Left lung (tissue), 10 donors: ENCODE results near the gene CDH4. TPM values are rescaled to one million over a fixed set of nuclear protein-coding genes. Genes with fewer than 3 reads are reported as not detected.

Experiments used
- ATAC-seq: fragments of 200-7000 bp; cut with Tn5 transposase; one replicate; pipeline ENCODE4 v1.9.1; 2020; ENCODE audit warnings: moderate library complexity
- DNase-seq, 4 donors: peaks; one replicate each; pipeline ENCODE4 v3.0.0-alpha.2; 2013 to 2020
- H3K27ac ChIP-seq, 2 donors: fragments of 200-600 bp; sonication (generic) in 1 of 2; one replicate each; pipeline versions ENCODE4 v1.5.0 to v1.8.0; 2020 to 2021
- H3K27me3 ChIP-seq, 2 donors: fragments of 200-600 bp; sonication (generic) in 1 of 2; one replicate each; pipeline versions ENCODE4 v1.5.0 to v1.8.0; 2020 to 2021
- H3K36me3 ChIP-seq, 2 donors: fragments of 200-600 bp; sonication (generic) in 1 of 2; one replicate each; pipeline versions ENCODE4 v1.5.0 to v1.8.0; 2020 to 2021
- H3K4me1 ChIP-seq, 2 donors: fragments of 200-600 bp; one replicate each; pipeline ENCODE4 v1.8.0; 2021
- H3K4me3 ChIP-seq, 2 donors: fragments of 200-600 bp; sonication (generic) in 1 of 2; one replicate each; pipeline versions ENCODE4 v1.5.0 to v1.8.0; 2020 to 2021; ENCODE audit warnings: mild to moderate bottlenecking in 1 of 2
- H3K9me3 ChIP-seq, 2 donors: fragments of 200-600 bp; sonication (generic) in 1 of 2; one replicate each; pipeline versions ENCODE4 v1.5.0 to v1.8.0; 2020 to 2021
- intact Hi-C, 2 donors: fragments of 100-400 bp; cut with DNase I; formaldehyde crosslinking; loops; one replicate each; pipeline versions ENCODE4 v1.11.2 to v1.14.2; 2022
- polyA plus RNA-seq, 6 donors: library from polyadenylated mRNA; unstranded; fragments of 120-200 nt; gene quantifications; one replicate each; pipeline ENCODE4 v1.2.1, GENCODE V29; 2013; ENCODE audit not compliant: insufficient read length in 6 of 6
- total RNA-seq, 2 donors: library from RNA; stranded (reverse); fragmentation: NEBNext Ultra II Directional; extraction: Animal tissue kit (Norgen Biotek cat#: 25700); gene quantifications; one replicate each; pipeline ENCODE4 v1.2.1, GENCODE V29; 2021
- TF ChIP-seq, protein P1 (sequence below), 2 donors: fragments of 200-600 bp; sonication (generic) in 1 of 2; IDR thresholded peaks; one replicate each; pipeline versions ENCODE4 v1.5.0 to v1.8.0; 2021; ENCODE audit warnings: antibody characterized with exemption in 2 of 2
- donor health status: DM: no; HTN: yes; CAD: no.
- donor health status: DM: no; HTN: no; CAD: no.

Gene CDH4
- total and polyA plus RNA-seq, 8 donors, result 0.24 to 10.8 (median 5.1) TPM

DNA sequence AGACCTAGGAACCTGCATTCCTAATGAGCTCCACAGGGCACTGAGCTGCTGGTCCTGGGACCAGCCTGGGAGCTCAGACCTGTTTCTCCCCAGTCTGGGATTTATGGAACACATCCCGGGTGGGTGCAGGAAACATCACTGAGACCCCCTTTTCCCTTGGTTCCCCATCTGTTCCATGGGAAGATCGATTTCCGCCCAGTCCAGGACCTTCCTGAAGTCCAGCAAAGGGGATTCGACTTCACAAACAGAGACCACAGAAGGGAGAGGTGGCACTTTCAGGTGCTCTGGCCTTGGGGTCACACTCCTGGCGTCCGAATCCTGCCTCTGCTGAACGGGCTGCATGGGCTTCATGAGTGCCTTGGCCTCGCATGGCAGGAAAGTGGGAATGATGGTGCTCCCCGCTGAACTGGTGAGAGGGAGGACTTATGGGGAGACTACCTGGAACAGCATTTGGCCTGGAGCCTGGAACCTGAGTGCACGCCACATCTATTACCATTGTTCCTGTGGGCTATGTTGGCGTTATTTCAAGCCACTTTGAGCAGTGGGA, 517.3 kb downstream of the CDH4 start:
- DNase-seq (no peak), ATAC-seq (no peak)
- H3K36me3 ChIP-seq, result no peaks in the 10 kb centered on the region
- no peak overlapping the region for H3K4me3 ChIP-seq
- H3K4me1 ChIP-seq, result no peaks in the 10 kb centered on the region
- TF ChIP-seq, protein P1, sequence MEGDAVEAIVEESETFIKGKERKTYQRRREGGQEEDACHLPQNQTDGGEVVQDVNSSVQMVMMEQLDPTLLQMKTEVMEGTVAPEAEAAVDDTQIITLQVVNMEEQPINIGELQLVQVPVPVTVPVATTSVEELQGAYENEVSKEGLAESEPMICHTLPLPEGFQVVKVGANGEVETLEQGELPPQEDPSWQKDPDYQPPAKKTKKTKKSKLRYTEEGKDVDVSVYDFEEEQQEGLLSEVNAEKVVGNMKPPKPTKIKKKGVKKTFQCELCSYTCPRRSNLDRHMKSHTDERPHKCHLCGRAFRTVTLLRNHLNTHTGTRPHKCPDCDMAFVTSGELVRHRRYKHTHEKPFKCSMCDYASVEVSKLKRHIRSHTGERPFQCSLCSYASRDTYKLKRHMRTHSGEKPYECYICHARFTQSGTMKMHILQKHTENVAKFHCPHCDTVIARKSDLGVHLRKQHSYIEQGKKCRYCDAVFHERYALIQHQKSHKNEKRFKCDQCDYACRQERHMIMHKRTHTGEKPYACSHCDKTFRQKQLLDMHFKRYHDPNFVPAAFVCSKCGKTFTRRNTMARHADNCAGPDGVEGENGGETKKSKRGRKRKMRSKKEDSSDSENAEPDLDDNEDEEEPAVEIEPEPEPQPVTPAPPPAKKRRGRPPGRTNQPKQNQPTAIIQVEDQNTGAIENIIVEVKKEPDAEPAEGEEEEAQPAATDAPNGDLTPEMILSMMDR (IDR thresholded peaks at IDR 0.05), result no peak
- H3K27me3 ChIP-seq, result peaks cover 0 to 50% of the 10 kb centered on the region in 2 donors
- no peak overlapping the region for H3K27ac ChIP-seq
- peaks cover 0 to 8% of the 10 kb centered on the region in 2 donors for H3K9me3 ChIP-seq
- intact Hi-C loops, result no loop called here

DNA sequence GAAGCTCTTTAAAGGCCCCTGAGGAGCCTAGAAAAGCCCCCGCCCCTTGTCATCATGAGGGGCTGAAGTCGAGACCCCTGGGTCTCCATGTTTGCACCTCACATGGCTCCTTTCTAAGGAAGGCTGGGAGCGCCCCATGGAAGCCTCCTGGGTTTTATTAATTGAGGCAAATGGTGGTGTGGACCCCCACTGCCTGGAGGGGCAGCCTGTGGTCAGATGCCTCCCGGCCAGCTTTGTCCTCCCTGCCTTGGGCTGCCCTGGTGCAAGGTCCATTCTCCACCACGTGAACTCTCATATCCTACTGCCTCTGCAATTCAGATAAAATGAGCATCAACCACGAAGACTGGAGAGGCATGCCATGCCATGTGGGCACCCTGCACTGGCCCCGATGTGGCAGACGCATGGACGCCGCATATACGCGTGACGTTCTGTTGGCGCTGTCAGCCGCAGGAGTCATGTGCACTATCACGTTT, 518.1 kb downstream of the CDH4 start:
- no peak for ATAC-seq
- intact Hi-C loops, result no loop called here
- Histone ChIP-seq H3K36me3 (no peaks in the 10 kb centered on the region), H3K27ac (no peak overlapping the region), H3K4me1 (no peaks in the 10 kb centered on the region), H3K9me3 (peaks cover 0 to 10% of the 10 kb centered on the region in 2 donors), H3K27me3 (peaks cover 0 to 42% of the 10 kb centered on the region in 2 donors), H3K4me3 (no peak overlapping the region)
- TF ChIP-seq, protein P1 (IDR thresholded peaks at IDR 0.05), result no peak
- no peak for DNase-seq

DNA sequence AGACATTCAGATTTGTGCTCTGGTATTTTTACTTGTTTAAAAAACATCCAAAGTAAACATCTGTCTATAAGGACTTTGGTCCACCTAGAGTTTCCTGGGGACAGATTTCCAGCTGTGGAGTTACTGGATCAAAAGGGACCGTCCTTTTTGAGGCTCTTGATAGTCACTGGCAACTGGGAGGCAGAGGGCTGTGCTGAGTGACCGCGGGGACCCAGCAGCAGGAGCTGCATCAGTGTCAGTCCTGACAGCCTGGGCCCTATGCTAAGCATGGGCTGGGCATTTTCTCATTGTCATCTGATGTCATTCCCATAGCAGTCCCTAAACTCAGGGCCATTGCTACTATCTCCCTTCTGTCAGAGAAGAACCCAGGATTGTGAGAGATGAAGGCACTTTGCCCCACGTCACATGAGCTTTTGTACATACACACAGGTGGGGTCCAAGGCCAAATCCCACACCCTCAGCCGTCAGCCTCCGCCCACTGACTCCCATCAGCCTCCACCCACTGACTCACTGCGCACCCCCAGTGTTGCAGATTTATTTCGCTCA, 519.8 kb downstream of the CDH4 start:
- H3K27me3 ChIP-seq, result peaks cover 0 to 29% of the 10 kb centered on the region in 2 donors
- DNase-seq, result no peak
- no peak overlapping the region for H3K4me3 ChIP-seq
- H3K9me3 ChIP-seq, result peaks cover 0 to 7% of the 10 kb centered on the region in 2 donors
- H3K27ac ChIP-seq, result no peak overlapping the region
- TF ChIP-seq, protein P1 (IDR thresholded peaks at IDR 0.05), result no peak
- intact Hi-C loops, result no loop called here
- no peaks in the 10 kb centered on the region for H3K4me1 ChIP-seq
- no peaks in the 10 kb centered on the region for H3K36me3 ChIP-seq
- no peak for ATAC-seq

DNA sequence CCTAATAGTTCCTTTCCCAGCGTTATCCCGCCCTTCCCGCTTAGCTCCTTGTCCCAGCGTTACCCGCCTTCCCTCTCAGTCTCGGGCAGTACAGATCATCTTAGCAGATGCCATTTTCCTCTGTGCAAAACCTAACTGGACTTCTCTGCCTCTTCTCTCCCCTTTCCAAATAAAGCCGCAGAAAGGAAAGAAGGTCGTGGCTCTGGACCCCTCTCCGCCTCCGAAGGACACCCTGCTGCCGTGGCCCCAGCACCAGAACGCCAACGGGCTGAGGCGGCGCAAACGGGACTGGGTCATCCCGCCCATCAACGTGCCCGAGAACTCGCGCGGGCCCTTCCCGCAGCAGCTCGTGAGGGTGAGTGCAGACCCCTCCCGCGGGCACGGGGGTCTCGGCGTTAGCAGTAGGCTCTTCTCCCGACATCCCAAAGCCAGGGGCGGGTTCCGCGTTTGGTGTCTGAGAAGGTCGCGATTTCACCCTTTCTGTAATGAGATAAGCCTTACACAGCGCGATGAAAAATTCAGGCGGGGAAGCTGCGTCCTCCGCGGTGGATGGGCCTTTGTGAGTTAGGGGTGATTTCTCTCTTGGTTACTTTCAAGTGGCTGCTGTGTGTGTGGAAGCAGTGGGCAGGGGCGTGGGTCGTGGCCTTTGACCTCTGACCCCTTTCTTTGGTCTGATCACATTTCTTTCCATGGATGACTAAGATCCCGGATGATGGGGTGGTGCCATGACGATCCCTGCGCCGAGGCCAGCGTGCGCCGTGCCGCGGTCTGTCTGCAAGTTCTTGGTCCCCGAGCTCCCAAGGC, 521.0 kb downstream of the CDH4 start:
- intact Hi-C loops, result no loop called here
- Histone ChIP-seq H3K9me3 (peaks cover 0 to 7% of the 10 kb centered on the region in 2 donors), H3K36me3 (no peaks in the 10 kb centered on the region), H3K4me1 (no peaks in the 10 kb centered on the region), H3K27ac (no peak overlapping the region), H3K4me3 (no peak overlapping the region), H3K27me3 (peaks cover 0 to 20% of the 10 kb centered on the region in 2 donors)
- TF ChIP-seq, protein P1 (IDR thresholded peaks at IDR 0.05), result no peak
- DNase-seq (no peak), ATAC-seq (no peak)

DNA sequence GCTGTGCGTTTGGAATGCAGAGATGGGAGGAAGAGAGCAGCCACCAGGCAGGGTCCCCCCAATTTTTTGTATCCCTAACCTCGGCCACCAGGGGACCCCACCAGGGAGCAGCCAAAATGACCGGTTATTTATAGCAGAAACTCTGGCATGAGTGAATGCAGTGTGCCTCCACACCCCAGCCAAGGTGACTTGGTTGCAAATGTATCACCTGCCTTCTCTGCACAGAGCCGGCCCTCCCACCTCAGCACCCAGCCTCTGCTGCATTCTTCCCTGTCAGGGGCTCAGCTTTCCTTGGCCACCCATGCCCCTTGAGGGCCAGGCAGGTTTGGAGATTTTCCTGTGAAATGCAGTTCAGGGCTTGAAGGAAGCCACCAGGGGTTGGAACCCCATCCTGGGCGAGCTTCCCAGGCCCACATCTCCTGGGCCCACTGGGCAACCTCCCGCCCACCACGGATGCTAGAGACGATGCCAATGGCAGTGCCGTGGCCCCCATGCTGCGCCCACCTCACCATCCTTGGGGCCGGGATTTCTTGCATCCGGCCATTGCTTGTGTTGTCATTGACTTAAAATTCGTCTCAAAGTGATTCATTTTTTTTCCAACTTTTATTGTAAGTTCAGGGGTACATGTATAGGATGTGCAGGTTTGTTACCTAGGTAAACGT, 522.0 kb downstream of the CDH4 start:
- TF ChIP-seq, protein P1 (IDR thresholded peaks at IDR 0.05), result no peak
- peaks cover 0 to 17% of the 10 kb centered on the region in 2 donors for H3K27me3 ChIP-seq
- H3K9me3 ChIP-seq, result peaks cover 0 to 9% of the 10 kb centered on the region in 2 donors
- intact Hi-C loops, result no loop called here
- H3K36me3 ChIP-seq, result no peaks in the 10 kb centered on the region
- no peak for ATAC-seq
- no peak for DNase-seq
- no peaks in the 10 kb centered on the region for H3K4me1 ChIP-seq
- H3K4me3 ChIP-seq, result no peak overlapping the region
- no peak overlapping the region for H3K27ac ChIP-seq
